C4-2B (cell line): ENCODE measurements around the gene GOLGA1.
"Not testable (repeated sequence)": the region's sequence is repeated elsewhere in the genome, so short reads cannot be mapped to it uniquely, and the experiment has no call there.

Source experiments
- H3K27ac ChIP-seq: fragments of 450-650 bp; 2 replicates; pipeline ENCODE4 v1.5.1; 2017
- ZFX ChIP-seq: fragments of 450-650 bp; IDR thresholded peaks from 2 replicates; pipeline ENCODE4 v1.6.1; 2017
- TF ChIP-seq, protein P1 (sequence below): fragments of 450-650 bp; conservative IDR thresholded peaks from 2 replicates; pipeline ENCODE4 v1.5.1; 2017; ENCODE audit warnings: mild to moderate bottlenecking

Gene GOLGA1

DNA sequence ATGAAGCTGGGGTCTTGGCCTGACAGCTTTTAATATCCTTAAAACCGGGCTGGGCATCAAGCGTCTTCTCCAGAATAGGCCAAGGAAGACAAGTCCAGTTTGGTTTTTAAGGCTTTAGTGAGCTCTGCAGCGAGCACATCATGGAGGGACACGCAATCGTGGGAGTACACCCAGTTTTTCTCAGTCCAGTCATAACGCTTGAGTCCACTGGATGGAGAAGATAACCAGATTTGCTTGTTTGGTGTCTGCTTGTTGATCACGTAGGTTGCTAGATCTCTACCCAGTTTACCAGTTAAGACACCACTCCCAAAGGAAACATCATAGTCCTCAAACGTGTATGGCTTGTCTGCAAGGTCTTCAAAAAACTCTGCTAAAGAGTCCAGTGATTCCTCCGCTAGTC lies 27.4 kb upstream of the GOLGA1 start:
- TF ChIP-seq, protein P1, sequence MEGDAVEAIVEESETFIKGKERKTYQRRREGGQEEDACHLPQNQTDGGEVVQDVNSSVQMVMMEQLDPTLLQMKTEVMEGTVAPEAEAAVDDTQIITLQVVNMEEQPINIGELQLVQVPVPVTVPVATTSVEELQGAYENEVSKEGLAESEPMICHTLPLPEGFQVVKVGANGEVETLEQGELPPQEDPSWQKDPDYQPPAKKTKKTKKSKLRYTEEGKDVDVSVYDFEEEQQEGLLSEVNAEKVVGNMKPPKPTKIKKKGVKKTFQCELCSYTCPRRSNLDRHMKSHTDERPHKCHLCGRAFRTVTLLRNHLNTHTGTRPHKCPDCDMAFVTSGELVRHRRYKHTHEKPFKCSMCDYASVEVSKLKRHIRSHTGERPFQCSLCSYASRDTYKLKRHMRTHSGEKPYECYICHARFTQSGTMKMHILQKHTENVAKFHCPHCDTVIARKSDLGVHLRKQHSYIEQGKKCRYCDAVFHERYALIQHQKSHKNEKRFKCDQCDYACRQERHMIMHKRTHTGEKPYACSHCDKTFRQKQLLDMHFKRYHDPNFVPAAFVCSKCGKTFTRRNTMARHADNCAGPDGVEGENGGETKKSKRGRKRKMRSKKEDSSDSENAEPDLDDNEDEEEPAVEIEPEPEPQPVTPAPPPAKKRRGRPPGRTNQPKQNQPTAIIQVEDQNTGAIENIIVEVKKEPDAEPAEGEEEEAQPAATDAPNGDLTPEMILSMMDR = no peak
- no peak for TF ChIP-seq ZFX
- no peak overlapping the region for H3K27ac ChIP-seq

DNA sequence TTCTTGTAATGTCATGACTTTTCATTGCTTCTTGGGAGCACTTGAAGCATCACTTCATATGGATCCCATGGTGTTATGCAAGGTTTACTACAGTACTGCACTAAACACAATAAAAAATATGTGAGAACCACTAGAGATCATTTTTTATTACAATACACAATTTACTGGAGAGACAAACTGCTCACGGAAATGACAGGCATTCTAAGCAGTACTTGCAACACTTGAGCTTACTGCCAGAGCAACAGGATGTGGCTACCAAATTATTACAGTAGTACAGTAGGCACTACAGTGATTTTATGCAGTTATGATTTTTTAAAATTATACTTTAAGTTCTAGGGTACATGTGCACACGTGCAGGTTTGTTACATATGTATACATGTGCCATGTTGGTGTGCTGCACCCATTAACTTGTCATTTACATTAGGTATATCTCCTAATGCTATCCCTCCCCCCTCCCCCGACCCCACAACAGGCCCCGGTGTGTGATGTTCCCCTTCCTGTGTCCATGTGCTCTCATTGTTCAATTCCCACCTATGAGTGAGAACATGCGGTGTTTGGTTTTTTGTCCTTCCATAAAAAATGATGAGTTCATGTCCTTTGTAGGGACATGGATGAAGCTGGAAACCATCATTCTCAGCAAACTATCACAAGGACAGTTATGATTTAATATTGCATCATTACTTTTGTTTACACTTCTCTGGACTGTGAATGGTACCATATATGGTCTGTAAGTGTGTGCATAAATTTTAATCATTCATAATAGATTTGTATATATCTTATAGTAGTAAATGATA lies 25.1 kb upstream of the GOLGA1 start:
- not testable (repeated sequence) for H3K27ac ChIP-seq

DNA sequence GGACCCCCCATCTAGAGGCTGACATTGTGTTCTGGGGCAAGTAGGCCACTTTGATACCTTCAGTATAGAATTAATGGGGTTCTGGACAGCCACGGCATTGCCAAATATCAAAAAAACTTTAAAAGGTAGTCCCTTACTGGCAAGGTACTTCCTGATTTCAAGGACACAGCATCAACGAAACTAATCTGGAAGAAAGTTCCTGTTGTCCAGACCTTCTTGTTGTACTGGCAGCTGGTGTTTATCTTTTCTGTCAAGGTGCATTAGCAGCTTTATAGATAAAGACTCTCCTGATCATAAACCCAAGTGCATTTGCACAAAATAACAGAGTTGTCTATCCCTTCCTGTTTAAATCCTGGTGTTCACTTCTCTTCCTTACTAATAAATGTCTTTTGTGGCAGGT lies 23.7 kb upstream of the GOLGA1 start:
- H3K27ac ChIP-seq = no peak overlapping the region
- no peak for TF ChIP-seq ZFX
- TF ChIP-seq, protein P1 = no peak

DNA sequence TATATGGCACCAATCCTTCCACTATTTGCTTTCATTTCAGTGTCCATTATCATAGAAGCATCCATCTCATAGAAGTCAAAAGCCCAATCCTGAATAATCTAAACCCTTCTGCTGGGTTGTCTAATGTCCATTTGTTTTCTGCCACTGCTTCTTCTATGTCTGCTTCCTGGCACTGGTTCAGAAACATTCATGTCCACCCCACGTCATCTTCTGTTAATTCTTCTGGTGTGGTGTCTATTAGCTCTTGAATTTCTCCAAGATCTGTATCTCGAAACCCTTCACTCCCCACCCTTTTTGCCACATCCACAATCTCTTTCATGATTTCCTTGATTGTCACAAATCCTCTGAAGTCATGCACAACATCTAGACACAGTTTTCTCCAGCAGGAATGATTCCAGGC lies 23.2 kb upstream of the GOLGA1 start:
- no peak overlapping the region for H3K27ac ChIP-seq
- no peak for TF ChIP-seq ZFX
- TF ChIP-seq, protein P1 = no peak

DNA sequence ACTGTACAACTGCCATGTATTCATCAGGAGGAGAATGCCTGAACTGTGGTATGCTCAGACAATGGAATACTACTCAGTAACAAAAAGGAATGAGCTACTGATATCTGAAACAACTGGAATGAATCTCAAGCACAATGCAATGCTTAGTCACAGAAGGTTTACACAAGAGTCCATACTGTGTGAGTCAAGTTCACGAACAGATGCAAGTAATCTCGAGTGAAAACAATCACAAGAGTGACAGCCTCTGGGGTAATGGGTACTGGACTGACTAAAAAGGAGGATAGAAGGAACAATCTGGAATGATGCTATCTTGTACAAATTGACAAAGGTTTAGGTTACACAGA lies 19.5 kb upstream of the GOLGA1 start:
- TF ChIP-seq, protein P1 = no peak
- TF ChIP-seq ZFX = no peak
- no peak overlapping the region for H3K27ac ChIP-seq

DNA sequence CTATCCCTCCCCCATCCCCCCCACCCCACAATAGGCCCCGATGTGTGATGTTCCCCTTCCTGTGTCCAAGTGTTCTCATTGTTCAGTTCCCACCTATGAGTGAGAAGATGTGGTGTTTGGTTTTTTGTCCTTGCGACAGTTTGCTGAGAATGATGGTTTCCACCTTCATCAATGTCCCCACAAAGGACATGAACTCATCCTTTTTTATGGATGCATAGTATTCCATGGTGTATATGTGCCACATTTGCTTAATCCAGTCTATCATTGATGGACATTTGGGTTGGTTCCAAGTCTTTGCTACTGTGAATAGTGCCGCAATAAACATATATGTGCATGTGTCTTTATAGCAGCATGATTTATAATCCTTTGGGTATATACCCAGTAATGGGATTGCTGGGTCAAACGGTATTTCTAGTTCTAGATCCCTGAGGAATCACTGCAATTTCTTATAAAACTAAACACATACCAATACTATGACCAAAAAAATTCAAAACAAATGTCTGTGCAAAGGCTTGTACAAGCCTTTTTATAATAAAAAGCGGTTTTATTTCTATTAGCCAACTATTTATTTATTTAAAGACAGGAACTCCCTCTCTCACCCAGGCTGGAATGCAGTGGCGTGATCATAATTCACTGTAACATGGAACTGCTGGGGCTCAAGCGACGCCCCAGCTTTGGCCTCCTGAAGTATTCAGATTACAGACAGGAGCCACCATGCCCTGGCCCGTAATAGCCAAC lies 19.0 kb upstream of the GOLGA1 start:
- not testable (repeated sequence) for H3K27ac ChIP-seq

DNA sequence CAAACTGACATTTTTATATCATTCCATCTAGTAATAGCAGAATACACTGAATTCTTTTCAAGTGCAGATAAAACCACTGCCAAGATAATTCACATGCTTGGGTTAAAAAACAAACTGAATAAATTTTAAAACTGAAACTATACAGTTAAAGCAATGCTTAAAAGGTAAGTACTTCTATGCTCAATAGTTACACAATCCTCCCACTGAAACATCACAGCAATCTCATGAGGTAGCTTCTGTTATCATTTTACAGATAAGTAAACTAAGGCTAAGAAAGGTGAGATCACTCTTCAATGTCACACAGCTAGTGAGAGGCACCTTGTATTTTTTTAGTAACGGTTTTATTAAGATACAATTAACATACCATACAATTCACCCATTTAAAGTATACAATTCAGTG lies 13.4 kb upstream of the GOLGA1 start:
- TF ChIP-seq, protein P1 = no peak
- TF ChIP-seq ZFX = no peak
- no peak overlapping the region for H3K27ac ChIP-seq

DNA sequence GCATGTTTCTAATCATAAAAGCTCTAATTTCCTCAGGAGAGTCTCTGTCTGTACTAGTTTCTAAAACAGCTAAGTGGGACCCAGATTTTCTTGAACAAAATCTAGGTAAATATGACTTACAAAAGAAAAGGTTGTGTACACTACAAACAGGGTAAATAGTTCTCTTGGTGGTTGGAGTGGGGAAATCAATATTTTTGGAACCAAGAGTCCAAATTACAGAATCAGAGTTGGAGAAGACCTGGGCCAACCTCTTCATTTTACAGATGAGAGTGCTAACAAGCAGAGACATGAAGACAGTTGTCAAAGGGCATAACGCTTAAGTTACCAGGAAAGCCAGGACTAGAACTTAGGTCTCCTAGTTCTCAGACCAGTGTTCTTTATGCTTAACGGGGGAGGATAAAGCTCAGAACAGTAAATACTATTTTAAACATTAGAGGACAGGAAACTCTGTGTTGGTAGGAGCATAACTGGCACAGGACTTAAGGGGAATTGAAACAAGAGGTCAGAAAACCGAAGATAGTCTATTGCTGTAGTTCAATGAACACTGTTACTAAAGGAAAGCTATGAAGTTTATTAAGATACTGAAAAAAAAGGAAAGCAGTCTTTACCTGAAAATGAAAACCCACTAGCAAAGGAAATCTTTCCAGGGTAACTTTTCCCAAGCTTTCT lies 9.3 kb upstream of the GOLGA1 start:
- TF ChIP-seq, protein P1 = no peak
- no peak for TF ChIP-seq ZFX
- H3K27ac ChIP-seq = no peak overlapping the region
